Neural cell (in vitro differentiated cells): ENCODE results near the gene DCAF6.

Source experiments
- CTCF ChIP-seq: fragments of 450-650 bp; IDR thresholded peaks from 2 replicates; pipeline ENCODE4 v1.5.1; 2014; ENCODE audit warnings: antibody characterized with exemption, mild to moderate bottlenecking, moderate library complexity; ENCODE audit not compliant: poor library complexity, severe bottlenecking
- EP300 ChIP-seq: fragments of 450-650 bp; conservative IDR thresholded peaks from 2 replicates; pipeline ENCODE4 v1.6.1; 2014; ENCODE audit warnings: antibody characterized with exemption, mild to moderate bottlenecking, moderate library complexity; ENCODE audit not compliant: poor library complexity, severe bottlenecking
- EZH2 ChIP-seq: fragments of 200-600, 300-800 bp; shearing (Covaris generic), sonication (generic); IDR thresholded peaks from 2 replicates; pipeline ENCODE4 v1.6.1; 2014; ENCODE audit warnings: antibody characterized with exemption, low read length, borderline replicate concordance, mild to moderate bottlenecking; ENCODE audit not compliant: insufficient read depth, poor library complexity, severe bottlenecking
- POLR2AphosphoS5 ChIP-seq: IDR thresholded peaks from 2 replicates; pipeline ENCODE4 v1.6.1; 2012
- TAF1 ChIP-seq: IDR thresholded peaks from 2 replicates; pipeline ENCODE4 v1.6.1; 2012; ENCODE audit warnings: low read depth

GRCh38 chr1:167997037-167997575 is 60.6 kb downstream of the DCAF6 start:
- TF ChIP-seq CTCF: no peak
- TF ChIP-seq EZH2: no peak
- TF ChIP-seq EP300: no peak
- TF ChIP-seq POLR2AphosphoS5: no peak
- TF ChIP-seq TAF1: no peak
